Activated T-helper 9 cell treated with anti-CD3 and anti-CD28 coated beads, Interleukin-2, amount 50 U/mL, for 16 hours (primary cell): ENCODE measurements around the gene FAM13C.
"Not testable (repeated sequence)": the region's sequence is repeated elsewhere in the genome, so short reads cannot be mapped to it uniquely, and the experiment has no call there.

ENCODE experiments used
- DNase-seq: peaks from one replicate; pipeline ENCODE4 v3.0.0-alpha.2; 2020; ENCODE audit warnings: low read depth

FAM13C gene

DNA sequence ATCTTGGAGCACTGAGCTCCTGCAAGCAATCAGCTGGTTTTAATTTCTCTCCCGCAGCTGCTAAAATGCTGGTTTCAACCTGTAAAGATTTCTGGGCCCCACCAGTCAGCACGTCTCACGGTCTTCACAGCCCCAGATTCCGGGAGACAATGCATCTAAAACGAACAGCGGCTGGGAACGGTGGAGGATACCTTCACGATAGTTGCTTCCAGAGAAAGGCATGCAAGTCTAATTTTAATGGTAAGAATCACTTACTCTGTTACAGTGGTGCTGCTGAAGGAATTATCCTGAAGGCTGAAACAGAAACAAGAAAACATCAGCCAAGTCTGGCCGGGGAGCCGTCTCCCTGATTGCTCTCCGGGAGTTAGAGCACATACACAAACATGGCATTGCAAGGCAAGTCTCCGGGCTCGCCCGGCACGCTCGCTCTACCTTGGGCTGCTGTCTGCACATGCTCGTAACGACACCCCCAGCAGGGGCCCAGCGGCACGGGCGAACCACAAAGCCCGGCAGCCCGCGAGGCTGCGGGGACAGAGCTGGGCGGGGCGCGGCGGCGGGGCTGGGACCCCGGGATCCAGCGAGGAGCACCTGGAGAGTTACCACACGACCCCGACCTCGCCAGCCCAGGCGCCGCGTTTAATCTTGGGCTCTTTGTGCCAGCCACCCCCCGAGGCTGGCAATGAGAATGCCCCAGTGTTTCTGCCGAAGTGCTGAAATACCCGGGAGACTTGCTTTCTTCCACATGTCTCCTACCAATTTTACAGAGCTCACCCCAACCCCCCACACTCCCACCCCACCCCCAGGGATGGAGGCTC lies at the start of gene FAM13C:
TSS of gene FAM13C (minus strand) at position 406 of the 815 bp plus-strand sequence. CDS start at position 317, 89 bp downstream.
- DNase-seq: no peak

DNA sequence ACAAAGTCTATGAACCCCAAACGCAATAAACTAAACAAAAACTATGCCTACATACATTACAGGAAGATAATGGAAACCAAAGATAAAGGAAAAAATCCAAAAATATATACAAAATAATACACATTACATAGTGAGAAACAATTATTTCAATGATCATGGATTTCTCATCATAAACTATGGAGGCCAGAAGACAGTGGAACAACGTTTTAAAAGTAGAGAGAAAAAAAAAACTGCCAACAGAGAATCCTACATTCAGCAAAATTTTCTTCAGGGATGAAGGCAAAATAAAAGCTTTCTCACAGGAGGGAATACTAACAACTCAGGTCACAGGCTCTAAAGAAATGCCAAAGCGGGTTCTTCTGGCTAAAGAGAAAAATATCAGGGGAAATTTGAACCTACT lies 42.9 kb upstream of the FAM13C start:
- DNase-seq: no peak

DNA sequence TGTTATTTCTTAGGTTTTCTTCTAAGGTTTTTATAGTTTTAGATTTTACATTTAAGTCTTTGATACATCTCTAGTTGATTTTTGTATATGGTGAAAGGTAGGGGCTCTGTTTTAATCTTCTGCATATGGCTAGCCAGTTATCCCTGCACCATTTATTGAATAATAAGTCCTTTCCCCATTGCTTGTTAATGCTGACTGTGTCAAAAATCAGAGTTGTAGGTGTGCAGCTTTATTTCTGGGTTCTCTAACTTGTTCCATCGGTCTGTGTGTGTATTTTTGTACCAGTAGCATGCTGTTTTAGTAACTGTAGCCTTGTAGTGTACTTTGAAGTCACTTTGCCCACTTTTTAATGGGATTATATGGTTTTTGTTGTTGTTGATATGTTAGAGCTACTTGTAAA lies 37.9 kb upstream of the FAM13C start:
- DNase-seq: no peak

DNA sequence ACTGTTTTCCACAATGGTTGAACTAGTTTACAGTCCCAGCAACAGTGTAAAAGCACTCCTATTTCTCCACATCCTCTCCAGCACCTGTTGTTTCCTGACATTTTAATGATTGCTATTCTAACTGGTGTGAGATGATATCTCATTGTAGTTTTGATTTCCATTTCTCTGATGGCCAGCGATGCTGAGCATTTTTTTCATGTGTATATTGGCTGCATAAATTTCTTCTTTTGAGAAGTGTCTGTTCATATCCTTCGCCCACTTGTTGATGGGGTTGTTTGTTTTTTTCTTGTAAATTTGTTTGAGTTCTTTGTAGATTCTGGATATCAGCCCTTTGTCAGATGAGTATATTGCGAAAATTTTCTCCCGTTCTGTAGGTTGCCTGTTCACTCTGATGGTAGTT lies 37.0 kb upstream of the FAM13C start:
- DNase-seq: not testable (repeated sequence)

- no peak for DNase-seq
Measured at GRCh38 chr10:59397961-59398360, 35.6 kb upstream of the FAM13C start.

DNA sequence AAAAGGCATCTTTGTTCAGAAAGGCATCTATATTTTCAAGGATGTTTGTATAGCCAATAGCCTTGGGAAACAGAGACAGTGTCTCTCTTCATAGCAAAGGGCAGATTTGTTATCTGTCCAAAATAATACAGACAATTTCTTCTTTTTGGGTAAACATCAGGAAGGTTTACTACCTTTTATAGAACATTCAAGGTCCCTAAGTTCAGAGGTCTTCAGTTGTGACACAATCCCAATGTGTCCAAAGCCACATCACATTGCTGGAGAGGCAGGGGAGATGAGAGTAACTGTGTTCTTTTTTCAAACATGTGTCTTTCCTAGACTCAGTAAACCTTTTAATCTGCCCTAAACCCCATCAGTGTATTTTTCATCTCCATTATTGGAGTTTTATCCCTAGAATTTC lies 33.6 kb upstream of the FAM13C start:
- DNase-seq: no peak

- no peak for DNase-seq
Measured at GRCh38 chr10:59393349-59393748, 31.0 kb upstream of the FAM13C start.

- DNase-seq: no peak
Measured at GRCh38 chr10:59391060-59391459, 28.7 kb upstream of the FAM13C start.

- no peak for DNase-seq
Measured at GRCh38 chr10:59388671-59388976, 26.3 kb upstream of the FAM13C start.

DNA sequence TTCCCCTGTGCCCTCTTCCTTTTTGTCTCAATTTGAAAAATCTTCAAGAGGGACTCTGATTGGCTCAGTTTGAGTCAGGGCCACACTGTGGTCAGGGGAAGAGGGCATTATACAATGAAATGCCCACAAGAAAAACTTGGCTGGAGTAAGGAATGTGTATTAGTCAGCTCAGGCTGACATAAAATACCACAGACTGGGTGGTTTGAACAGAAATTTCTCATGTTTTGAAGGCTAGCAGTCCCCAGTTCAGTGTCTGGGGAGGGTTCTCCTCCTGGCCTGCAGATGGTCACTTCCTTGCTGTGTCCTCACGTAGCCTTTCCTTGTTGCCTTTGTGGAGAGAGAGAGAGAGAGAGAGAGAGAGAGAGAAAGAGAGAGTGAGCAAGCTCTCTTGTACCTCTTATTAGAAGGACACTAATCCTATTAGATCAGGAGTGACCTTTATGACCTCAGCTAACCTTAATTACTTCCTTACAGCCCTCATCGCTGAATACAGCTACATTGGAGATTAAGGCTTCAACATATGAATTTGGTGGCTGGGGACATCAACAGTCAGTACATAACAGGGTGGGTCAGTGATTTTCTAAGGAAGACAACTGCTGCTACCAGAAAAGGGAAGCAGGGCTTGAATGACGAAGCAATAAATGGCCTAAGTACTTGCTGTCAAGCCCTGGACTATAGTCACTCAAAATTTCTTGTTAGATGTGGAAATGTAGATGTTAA lies 25.8 kb upstream of the FAM13C start:
- no peak for DNase-seq

- no peak for DNase-seq
Measured at GRCh38 chr10:59384761-59385160, 22.4 kb upstream of the FAM13C start.

DNA sequence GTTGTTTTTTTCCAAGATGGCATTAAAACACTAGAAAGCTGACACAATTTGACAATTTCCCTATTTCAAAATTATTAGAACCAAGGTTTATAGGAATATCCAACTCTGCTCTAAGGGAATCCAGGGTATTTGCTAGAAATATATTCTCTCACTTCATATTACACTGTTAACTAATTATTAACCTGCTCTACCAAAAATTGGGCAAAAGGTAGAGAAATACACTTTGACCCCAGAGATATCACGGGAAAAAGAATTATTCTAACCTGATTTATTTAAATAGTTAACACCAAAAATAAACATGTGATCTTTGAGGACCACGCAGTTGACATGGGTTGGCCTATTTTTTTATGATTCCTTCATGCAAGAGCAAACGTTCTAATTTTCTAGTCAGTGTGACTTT lies 21.6 kb upstream of the FAM13C start:
- DNase-seq: no peak

DNA sequence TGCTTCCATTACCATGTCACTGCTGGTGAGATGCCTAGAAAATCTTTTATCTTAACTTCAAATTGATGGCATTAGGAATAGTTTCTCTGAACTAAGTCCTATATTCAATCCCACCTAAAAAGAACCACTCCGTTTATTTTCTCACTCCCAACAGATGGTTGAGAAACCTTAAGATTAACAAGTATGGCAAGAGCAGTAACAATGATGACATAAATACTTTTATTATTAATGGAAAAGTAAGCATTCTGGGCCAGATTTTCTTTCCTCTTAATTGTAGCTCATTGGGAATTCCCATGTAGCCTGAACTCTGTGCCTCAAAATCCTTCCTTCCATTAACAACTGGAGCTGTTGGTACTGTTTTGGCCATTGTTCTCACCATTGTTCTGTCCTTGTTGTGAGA lies 21.1 kb upstream of the FAM13C start:
- no peak for DNase-seq

DNA sequence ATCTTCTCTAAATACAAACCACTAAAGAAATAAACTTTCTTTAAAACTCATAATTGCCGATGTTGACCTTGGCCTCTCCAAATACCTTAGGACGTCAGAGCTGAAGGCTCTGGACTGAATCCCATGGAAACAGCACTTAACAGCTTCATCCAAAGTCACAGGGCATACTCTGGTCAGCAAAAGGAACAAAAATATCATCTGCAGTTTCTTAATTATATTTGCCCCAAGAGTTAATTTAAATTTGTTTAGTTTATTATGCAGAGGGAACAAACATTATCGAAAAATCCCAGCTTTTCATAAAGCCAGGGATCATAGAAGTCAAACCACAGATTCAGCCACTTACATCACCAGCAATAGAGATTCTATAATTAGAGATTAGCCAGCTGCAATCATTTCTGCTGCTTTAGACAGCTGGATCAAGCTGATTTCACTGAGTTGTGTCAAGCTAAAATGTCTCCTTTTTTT lies 20.5 kb upstream of the FAM13C start:
- DNase-seq: no peak

- DNase-seq: no peak
Measured at GRCh38 chr10:59381687-59382086, 19.3 kb upstream of the FAM13C start.

- DNase-seq: no peak
Measured at GRCh38 chr10:59376846-59377245, 14.5 kb upstream of the FAM13C start.

- no peak for DNase-seq
Measured at GRCh38 chr10:59375990-59376389, 13.6 kb upstream of the FAM13C start.

DNA sequence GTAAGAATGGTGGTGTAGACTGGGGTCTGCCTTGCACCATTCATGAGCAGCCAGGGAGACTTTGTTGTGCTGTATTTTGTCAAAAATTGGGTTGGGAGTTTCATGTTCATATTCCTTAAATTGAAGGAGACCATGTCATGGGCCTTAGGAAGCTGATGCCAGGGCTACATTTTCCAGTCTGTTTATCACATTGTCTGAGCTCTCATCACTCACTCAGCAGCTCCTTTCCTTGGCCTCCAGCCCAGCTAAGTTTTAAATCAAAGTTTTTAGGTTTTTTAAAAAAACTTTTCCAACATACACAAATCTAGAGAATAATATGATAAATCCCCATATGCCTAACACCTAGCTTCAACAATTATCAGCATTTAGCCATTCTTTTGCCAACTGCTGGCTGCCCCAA lies 12.6 kb upstream of the FAM13C start:
- no peak for DNase-seq

DNA sequence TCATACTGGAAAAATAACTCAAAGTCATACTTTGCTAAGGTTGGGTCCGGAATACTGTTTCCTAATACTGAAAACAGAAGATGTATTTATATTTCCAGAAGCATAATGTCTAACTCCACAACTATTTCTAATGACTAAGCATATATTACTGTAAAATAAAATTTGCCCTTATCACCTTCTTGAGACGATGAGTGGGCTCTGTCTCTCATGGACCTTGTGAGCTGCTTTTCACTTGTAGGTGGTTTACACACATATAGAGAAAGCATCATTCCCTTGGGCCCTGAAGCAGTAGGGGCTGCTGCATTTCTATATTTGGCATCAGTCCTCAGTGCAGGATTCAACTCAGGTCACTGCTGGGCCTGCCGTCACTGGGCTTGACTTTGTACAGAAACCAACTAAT lies 10.7 kb upstream of the FAM13C start:
- DNase-seq: no peak

- no peak for DNase-seq
Measured at GRCh38 chr10:59372543-59372942, 10.2 kb upstream of the FAM13C start.

DNA sequence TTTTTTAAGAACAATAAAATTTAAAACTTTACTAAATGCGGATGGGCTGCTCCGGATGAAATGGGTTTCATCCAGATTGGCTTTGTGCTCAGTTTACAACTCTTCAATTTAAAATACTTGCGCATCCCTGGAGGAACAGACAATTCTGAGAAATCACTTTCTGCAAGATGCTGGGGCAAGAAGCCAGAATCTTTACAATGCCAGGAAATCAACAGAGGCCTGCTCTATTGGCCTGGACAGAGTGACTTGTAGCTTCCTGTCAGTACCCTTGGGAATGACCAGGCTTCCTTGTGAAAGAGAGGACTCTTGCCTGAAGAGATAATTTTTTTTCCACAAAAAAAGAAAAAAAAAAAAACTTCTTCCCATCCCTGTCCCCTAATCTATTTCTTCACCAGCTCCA lies 3.9 kb upstream of the FAM13C start:
- no peak for DNase-seq

DNA sequence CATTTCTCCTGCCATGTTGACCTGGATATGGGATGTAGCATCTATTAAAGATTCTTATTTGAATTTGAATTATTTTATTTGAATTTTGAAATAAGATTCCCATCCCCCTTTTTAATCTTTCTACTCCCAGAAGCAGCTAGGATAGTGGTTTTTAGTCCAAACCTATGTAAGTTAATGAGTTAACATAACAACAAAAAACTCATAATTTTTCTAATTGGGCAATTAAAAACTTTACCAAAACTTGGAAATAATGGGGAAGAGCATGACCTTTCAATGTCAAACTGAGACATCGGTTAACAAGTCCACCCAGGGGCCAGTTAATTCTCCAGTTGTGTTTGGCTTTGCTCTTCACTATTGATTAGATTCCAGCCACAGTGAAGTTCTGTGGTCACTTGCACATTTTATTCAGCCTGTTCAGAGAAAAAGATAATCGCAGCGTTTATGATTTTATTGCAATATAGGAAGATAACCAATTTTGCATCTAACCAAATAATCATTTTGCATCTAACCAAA lies 1.2 kb upstream of the FAM13C start:
- DNase-seq: no peak

DNA sequence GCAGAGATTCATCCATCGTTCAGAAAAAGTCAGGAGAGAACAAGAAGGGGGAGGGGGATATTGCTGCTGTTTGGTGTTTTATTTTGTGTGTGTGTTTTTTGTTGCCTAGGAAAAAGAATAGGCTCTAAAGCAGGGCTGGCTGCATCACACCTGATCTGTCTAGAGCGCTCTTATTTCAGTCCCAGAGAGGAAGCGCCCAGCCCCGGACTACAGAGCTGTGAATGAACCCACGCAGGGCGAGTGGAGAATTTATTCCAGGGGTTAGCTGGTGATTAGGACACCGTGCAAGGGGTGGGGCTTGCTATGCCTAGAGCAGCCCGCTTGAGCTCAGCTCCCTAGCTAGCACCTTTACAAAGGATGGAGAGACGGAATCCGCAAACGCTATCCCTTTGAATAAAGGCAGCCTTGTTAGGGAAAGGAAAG lies 621 bp upstream of the FAM13C start:
- no peak for DNase-seq
